HEK293 (cell line): Measurements from ENCODE around the gene RACGAP1.
A peak's percentile ranks its signal among the peaks of the same experiment; 100 is the strongest.

Source experiments
- CTCF ChIA-PET: fragments of 350-600 bp; formaldehyde crosslinking; extraction: SDS; loops from one replicate; lab custom pipeline; 2021; ENCODE audit warnings: antibody characterized with exemption; lab: Yijun Ruan, JAX
- POLR2A ChIA-PET: fragments of 300-600 bp; formaldehyde crosslinking; extraction: SDS; loops from one replicate; lab custom pipeline; 2020; ENCODE audit warnings: antibody characterized with exemption, inconsistent platforms; lab: Yijun Ruan, JAX
- H3K27ac ChIP-seq: fragments of 200-500 bp; sonication (Bioruptor generic); 2 replicates; pipeline ENCODE4 v1.5.1; 2014; ENCODE audit warnings: low read depth, low read length, control low read depth, inconsistent platforms; ENCODE audit errors: extremely low read depth
- H3K36me3 ChIP-seq, 2 experiments: fragments of 200-500 bp in 1 of 2; sonication (Bioruptor generic) in 1 of 2; 1 replicate in 1 of 2; 2 replicates in 1 of 2; pipeline ENCODE4 v1.5.1; 2014 to 2017; ENCODE audit warnings: inconsistent platforms in 2 of 2, low read length in 2 of 2; ENCODE audit not compliant: control insufficient read depth in 2 of 2, insufficient read depth in 1 of 2
- H3K4me1 ChIP-seq: fragments of 200-500 bp; sonication (Bioruptor generic); 2 replicates; pipeline ENCODE4 v1.5.1; 2014; ENCODE audit warnings: mild to moderate bottlenecking, low read length, inconsistent platforms; ENCODE audit not compliant: control insufficient read depth, insufficient read depth
- H3K4me3 ChIP-seq: 2 replicates; pipeline ENCODE4 v1.5.1; 2011; ENCODE audit warnings: low read depth, mild to moderate bottlenecking, control low read depth, low read length, moderate library complexity
- H3K9me3 ChIP-seq: fragments of 200-500 bp; sonication (Bioruptor generic); 2 replicates; pipeline ENCODE4 v1.5.1; 2014; ENCODE audit warnings: low read depth, low read length, inconsistent platforms; ENCODE audit not compliant: control insufficient read depth, insufficient read depth
- CTCF ChIP-seq: fragments of 450-650 bp; formaldehyde crosslinking; IDR thresholded peaks from 2 replicates; pipeline ENCODE4 v1.5.1; 2016; ENCODE audit warnings: missing biosample characterization, missing genetic modification characterization
- EGR2 ChIP-seq: fragments of 450-650 bp; formaldehyde crosslinking; IDR thresholded peaks from 2 replicates; pipeline ENCODE4 v1.5.1; 2016; ENCODE audit warnings: low read depth, missing biosample characterization, missing genetic modification characterization
- GLIS2 ChIP-seq: fragments of 450-650 bp; formaldehyde crosslinking; IDR thresholded peaks from 2 replicates; pipeline ENCODE4 v1.5.1; 2016; ENCODE audit warnings: missing biosample characterization, missing genetic modification characterization
- MYNN ChIP-seq: fragments of 450-650 bp; formaldehyde crosslinking; IDR thresholded peaks from 2 replicates; pipeline ENCODE4 v1.5.1; 2016; ENCODE audit warnings: missing biosample characterization, missing genetic modification characterization, borderline replicate concordance
- PRDM4 ChIP-seq: fragments of 450-650 bp; formaldehyde crosslinking; IDR thresholded peaks from 2 replicates; pipeline ENCODE4 v1.5.1; 2017; ENCODE audit warnings: missing biosample characterization, missing genetic modification characterization
- SALL2 ChIP-seq: fragments of 450-650 bp; formaldehyde crosslinking; IDR thresholded peaks from 2 replicates; pipeline ENCODE4 v1.5.0; 2017; ENCODE audit warnings: missing biosample characterization, mild to moderate bottlenecking, missing genetic modification characterization, borderline replicate concordance
- SCRT2 ChIP-seq: fragments of 450-650 bp; formaldehyde crosslinking; IDR thresholded peaks from 2 replicates; pipeline ENCODE4 v1.5.1; 2016; ENCODE audit warnings: missing biosample characterization, missing genetic modification characterization
- ZBTB11 ChIP-seq: fragments of 450-650 bp; formaldehyde crosslinking; conservative IDR thresholded peaks from 2 replicates; pipeline ENCODE4 v1.5.1; 2016; ENCODE audit warnings: low read depth, missing biosample characterization, missing genetic modification characterization
- ZBTB8A ChIP-seq: fragments of 450-650 bp; formaldehyde crosslinking; IDR thresholded peaks from 2 replicates; pipeline ENCODE4 v1.5.1; 2016; ENCODE audit warnings: missing biosample characterization, missing genetic modification characterization
- ZNF155 ChIP-seq: fragments of 450-650 bp; formaldehyde crosslinking; IDR thresholded peaks from 2 replicates; pipeline ENCODE4 v1.5.1; 2016; ENCODE audit warnings: missing biosample characterization, missing genetic modification characterization
- ZNF266 ChIP-seq: fragments of 450-650 bp; formaldehyde crosslinking; IDR thresholded peaks from 2 replicates; pipeline ENCODE4 v1.5.1; 2016; ENCODE audit warnings: missing biosample characterization, missing genetic modification characterization, low read depth
- ZNF341 ChIP-seq: fragments of 450-650 bp; formaldehyde crosslinking; IDR thresholded peaks from 2 replicates; pipeline ENCODE4; 2016; ENCODE audit warnings: low read depth, missing biosample characterization, missing genetic modification characterization
- ZNF362 ChIP-seq: fragments of 450-650 bp; formaldehyde crosslinking; IDR thresholded peaks from 2 replicates; pipeline ENCODE4 v1.5.1; 2016; ENCODE audit warnings: missing biosample characterization, missing genetic modification characterization
- ZNF394 ChIP-seq: fragments of 450-650 bp; formaldehyde crosslinking; IDR thresholded peaks from 2 replicates; pipeline ENCODE4 v1.5.1; 2016; ENCODE audit warnings: missing biosample characterization, missing genetic modification characterization, mild to moderate bottlenecking, moderate library complexity, borderline replicate concordance
- ZNF473 ChIP-seq: fragments of 450-650 bp; formaldehyde crosslinking; IDR thresholded peaks from 2 replicates; pipeline ENCODE4 v1.5.1; 2017; ENCODE audit warnings: missing biosample characterization, missing genetic modification characterization
- ZNF529 ChIP-seq: fragments of 450-650 bp; formaldehyde crosslinking; IDR thresholded peaks from 2 replicates; pipeline ENCODE4 v1.5.1; 2017; ENCODE audit warnings: missing genetic modification characterization, missing biosample characterization; ENCODE audit not compliant: insufficient replicate concordance
- ZNF561 ChIP-seq: fragments of 450-650 bp; IDR thresholded peaks from 2 replicates; pipeline ENCODE4 v1.5.1; 2018; ENCODE audit warnings: missing biosample characterization, missing genetic modification characterization, borderline replicate concordance
- ZNF596 ChIP-seq: fragments of 450-650 bp; IDR thresholded peaks from 2 replicates; pipeline ENCODE4 v1.5.0; 2018; ENCODE audit warnings: missing biosample characterization, mild to moderate bottlenecking, missing genetic modification characterization, moderate library complexity
- ZNF629 ChIP-seq: fragments of 450-650 bp; formaldehyde crosslinking; IDR thresholded peaks from 2 replicates; pipeline ENCODE4 v1.5.1; 2017; ENCODE audit warnings: missing biosample characterization, missing genetic modification characterization
- ZNF654 ChIP-seq: fragments of 450-650 bp; formaldehyde crosslinking; IDR thresholded peaks from 2 replicates; pipeline ENCODE4 v1.5.1; 2016; ENCODE audit warnings: low read depth, missing biosample characterization, missing genetic modification characterization
- ZNF660 ChIP-seq: fragments of 450-650 bp; IDR thresholded peaks from 2 replicates; pipeline ENCODE4 v1.5.1; 2018; ENCODE audit warnings: missing biosample characterization, mild to moderate bottlenecking, missing genetic modification characterization
- ZSCAN30 ChIP-seq: fragments of 450-650 bp; IDR thresholded peaks from 2 replicates; pipeline ENCODE4 v1.5.1; 2018; ENCODE audit warnings: missing biosample characterization, mild to moderate bottlenecking, missing genetic modification characterization, moderate library complexity
- TF ChIP-seq, protein P1 (sequence below): sonication (generic); formaldehyde crosslinking; IDR thresholded peaks from 2 replicates; pipeline ENCODE4 v1.8.1; 2022; ENCODE audit warnings: mild to moderate bottlenecking, moderate library complexity, missing genetic modification reagents
- TF ChIP-seq, protein P2 (sequence below): fragments of 450-650 bp; formaldehyde crosslinking; IDR thresholded peaks from 2 replicates; pipeline ENCODE4 v1.5.1; 2016; ENCODE audit warnings: missing biosample characterization, missing genetic modification characterization

The RACGAP1 gene

DNA sequence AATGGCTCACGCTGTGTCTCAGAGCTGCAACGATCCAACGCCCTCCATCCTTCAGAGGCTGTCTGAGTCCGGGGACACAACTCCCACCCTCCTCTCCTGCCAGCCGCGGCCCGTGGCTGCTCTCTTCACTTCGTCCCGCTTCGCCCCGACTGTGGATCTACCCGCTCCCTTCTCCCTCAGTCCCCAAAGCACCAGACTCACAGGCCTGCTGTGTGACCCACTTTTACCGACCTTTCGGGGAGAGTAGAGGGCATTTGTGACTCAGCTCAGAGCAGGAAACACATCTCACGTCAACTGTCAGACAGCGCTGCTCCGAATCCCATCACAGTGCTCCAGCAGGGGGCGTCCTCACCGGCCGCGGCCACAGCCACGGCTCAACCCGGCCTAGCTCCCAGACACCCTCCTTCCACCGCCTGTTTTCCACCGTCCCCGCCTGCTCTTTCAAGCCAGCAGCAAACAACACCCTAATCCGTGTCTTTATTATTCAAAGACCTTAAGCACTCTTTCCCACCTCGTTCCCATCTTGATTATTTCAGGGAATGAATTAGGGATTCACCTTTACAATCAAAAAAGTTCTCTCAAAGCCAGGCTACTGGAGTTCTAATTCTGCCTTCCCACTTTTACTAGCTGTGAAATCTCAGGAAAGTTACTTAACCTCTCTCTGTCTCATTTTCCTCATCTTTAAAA lies 79.8 kb downstream of the RACGAP1 start:
- ChIA-PET CTCF (interaction anchor here (0.6 to 4.0 kb wide), 51 partner anchors 8 to 320 kb away, joined by 3 to 76 read pairs (median 6); partner anchors contain the start of gene FAIM2), POLR2A (interaction anchor here (0.6 to 1.4 kb wide), 8 partner anchors 11 to 204 kb away, joined by 3 to 6 read pairs (median 3); partner anchors contain the start of gene TMBIM6)
- Histone ChIP-seq H3K9me3 (no peaks in the 10 kb centered on the region), H3K27ac (no peak overlapping the region), H3K4me3 (peak overlapping the region; percentile 14; the same call in 1 of the 2 replicates), H3K4me1 (no peaks in the 10 kb centered on the region), H3K36me3 (no peaks in the 10 kb centered on the region)
- TF ChIP-seq GLIS2 (tag by site-specific recombination) = no peak
- peak; percentile 91 for TF ChIP-seq ZNF660 (tag by site-specific recombination)
- TF ChIP-seq ZNF155 (tag by site-specific recombination) = no peak
- TF ChIP-seq MYNN (tag by site-specific recombination) = no peak
- TF ChIP-seq EGR2 (tag by site-specific recombination) = 0 out of 2 replicates have a peak, but pooled peaks have one; percentile 14
- no peak for TF ChIP-seq ZNF473
- no peak for TF ChIP-seq SALL2 (tag by site-specific recombination)
- TF ChIP-seq, protein P1, sequence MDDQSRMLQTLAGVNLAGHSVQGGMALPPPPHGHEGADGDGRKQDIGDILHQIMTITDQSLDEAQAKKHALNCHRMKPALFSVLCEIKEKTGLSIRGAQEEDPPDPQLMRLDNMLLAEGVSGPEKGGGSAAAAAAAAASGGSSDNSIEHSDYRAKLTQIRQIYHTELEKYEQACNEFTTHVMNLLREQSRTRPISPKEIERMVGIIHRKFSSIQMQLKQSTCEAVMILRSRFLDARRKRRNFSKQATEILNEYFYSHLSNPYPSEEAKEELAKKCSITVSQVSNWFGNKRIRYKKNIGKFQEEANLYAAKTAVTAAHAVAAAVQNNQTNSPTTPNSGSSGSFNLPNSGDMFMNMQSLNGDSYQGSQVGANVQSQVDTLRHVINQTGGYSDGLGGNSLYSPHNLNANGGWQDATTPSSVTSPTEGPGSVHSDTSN (CRISPR knock-in tag) = no peak
- peak; percentile 98 for TF ChIP-seq CTCF (tag by site-specific recombination)
- no peak for TF ChIP-seq PRDM4 (tag by site-specific recombination)
- TF ChIP-seq ZNF266 (tag by site-specific recombination) = no peak
- peak; percentile 23; the same call in 1 of the 2 replicates for TF ChIP-seq ZNF394
- peak; percentile 75 for TF ChIP-seq ZNF629 (tag by site-specific recombination)
- TF ChIP-seq ZNF341 (tag by site-specific recombination) = peak; percentile 86
- 0 out of 2 replicates have a peak, but pooled peaks have one; percentile 60 for TF ChIP-seq ZNF561 (tag by site-specific recombination)
- 0 out of 2 replicates have a peak, but pooled peaks have one; percentile 26 for TF ChIP-seq ZSCAN30 (tag by site-specific recombination)
- TF ChIP-seq, protein P2, sequence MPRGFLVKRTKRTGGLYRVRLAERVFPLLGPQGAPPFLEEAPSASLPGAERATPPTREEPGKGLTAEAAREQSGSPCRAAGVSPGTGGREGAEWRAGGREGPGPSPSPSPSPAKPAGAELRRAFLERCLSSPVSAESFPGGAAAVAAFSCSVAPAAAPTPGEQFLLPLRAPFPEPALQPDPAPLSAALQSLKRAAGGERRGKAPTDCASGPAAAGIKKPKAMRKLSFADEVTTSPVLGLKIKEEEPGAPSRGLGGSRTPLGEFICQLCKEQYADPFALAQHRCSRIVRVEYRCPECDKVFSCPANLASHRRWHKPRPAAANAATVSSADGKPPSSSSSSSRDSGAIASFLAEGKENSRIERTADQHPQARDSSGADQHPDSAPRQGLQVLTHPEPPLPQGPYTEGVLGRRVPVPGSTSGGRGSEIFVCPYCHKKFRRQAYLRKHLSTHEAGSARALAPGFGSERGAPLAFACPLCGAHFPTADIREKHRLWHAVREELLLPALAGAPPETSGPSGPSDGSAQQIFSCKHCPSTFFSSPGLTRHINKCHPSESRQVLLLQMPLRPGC (tag by site-specific recombination) = no peak
- no peak for TF ChIP-seq ZBTB11 (tag by site-specific recombination)
- no peak for TF ChIP-seq ZNF596 (tag by site-specific recombination)
- TF ChIP-seq ZNF529 (tag by site-specific recombination) = no peak
- peak; percentile 40; the same call in 1 of the 2 replicates for TF ChIP-seq ZNF654 (tag by site-specific recombination)
- TF ChIP-seq ZBTB8A (tag by site-specific recombination) = peak; percentile 57; the same call in 1 of the 2 replicates
- no peak for TF ChIP-seq SCRT2 (tag by site-specific recombination)
- TF ChIP-seq ZNF362 (tag by site-specific recombination) = no peak
